Measurements from ENCODE around the gene PYY.
"Not testable (repeated sequence)": the region's sequence is repeated elsewhere in the genome, so short reads cannot be mapped to it uniquely, and the experiment has no call there.

Gene PYY

GRCh38 chr17:43978078-43978477 is 24.3 kb upstream of the PYY start:
- no peak for DNase-seq (ENCODE audit: low read depth)

- no peak for DNase-seq (ENCODE audit: low read depth)
Measured at GRCh38 chr17:43976963-43977837, 23.5 kb upstream of the PYY start.

GRCh38 chr17:43975898-43976297 is 22.2 kb upstream of the PYY start:
- no peak for DNase-seq (ENCODE audit: low read depth)

GRCh38 chr17:43974382-43975266 is 20.9 kb upstream of the PYY start:
- no peak for DNase-seq (ENCODE audit: low read depth)

- not testable (repeated sequence) for DNase-seq (ENCODE audit: low read depth)
Measured at GRCh38 chr17:43972444-43973212, 18.9 kb upstream of the PYY start.

- not testable (repeated sequence) for DNase-seq (ENCODE audit: low read depth)
Measured at GRCh38 chr17:43971436-43971835, 17.7 kb upstream of the PYY start.

- no peak for DNase-seq (ENCODE audit: low read depth)
Measured at GRCh38 chr17:43970366-43970765, 16.6 kb upstream of the PYY start.

GRCh38 chr17:43967251-43967875 is 13.6 kb upstream of the PYY start:
- no peak for DNase-seq (ENCODE audit: low read depth)

GRCh38 chr17:43966276-43966675 is 12.5 kb upstream of the PYY start:
- DNase-seq (ENCODE audit: low read depth) = no peak

- DNase-seq (ENCODE audit: low read depth) = no peak
Measured at GRCh38 chr17:43962479-43962878, 8.7 kb upstream of the PYY start.

GRCh38 chr17:43961954-43962353 is 8.2 kb upstream of the PYY start:
- DNase-seq (ENCODE audit: low read depth) = no peak

GRCh38 chr17:43961292-43961691 is 7.6 kb upstream of the PYY start:
- not testable (repeated sequence) for DNase-seq (ENCODE audit: low read depth)

- DNase-seq (ENCODE audit: low read depth) = no peak
Measured at GRCh38 chr17:43958748-43959352, 5.1 kb upstream of the PYY start.

GRCh38 chr17:43956222-43956621 is 2.5 kb upstream of the PYY start:
- no peak for DNase-seq (ENCODE audit: low read depth)

GRCh38 chr17:43952724-43953666 is 745 bp downstream of the PYY start:
- DNase-seq (ENCODE audit: low read depth) = no peak

- no peak for DNase-seq (ENCODE audit: low read depth)
Measured at GRCh38 chr17:43952351-43952723, 1.4 kb downstream of the PYY start.

- no peak for DNase-seq (ENCODE audit: low read depth)
Measured at GRCh38 chr17:43951750-43952149, 2.0 kb downstream of the PYY start.

GRCh38 chr17:43950554-43950953 is 3.2 kb downstream of the PYY start:
- DNase-seq (ENCODE audit: low read depth) = no peak

- no peak for DNase-seq (ENCODE audit: low read depth)
Measured at GRCh38 chr17:43949781-43950180, 4.0 kb downstream of the PYY start.

GRCh38 chr17:43946781-43947180 is 7.0 kb downstream of the PYY start:
- DNase-seq (ENCODE audit: low read depth) = no peak

All from activated T-helper 9 cell treated with anti-CD3 and anti-CD28 coated beads, Interleukin-2, amount 50 U/mL, for 16 hours (primary cell).